Thoracic aorta (tissue), 2 donors: ENCODE results near the gene FLOT2. TPM values are rescaled to one million over a fixed set of nuclear protein-coding genes. Genes with fewer than 3 reads are reported as not detected.

ENCODE experiments used
- ATAC-seq: fragments of 150-250 bp; one replicate; pipeline ENCODE4 v1.8.0; 2017; ENCODE audit warnings: low read depth; ENCODE audit not compliant: insufficient number of reproducible peaks, low FRiP score
- DNase-seq: peaks from one replicate; pipeline ENCODE4 v3.0.0-alpha.2; 2020; ENCODE audit warnings: low spot score
- H3K27ac ChIP-seq, 2 donors: fragments of 200-600 bp; sonication (generic); 1 replicate in 1 of 2; 2 replicates in 1 of 2; pipeline ENCODE4 v1.5.1; 2016; ENCODE audit warnings: mild to moderate bottlenecking in 2 of 2, moderate library complexity in 2 of 2
- H3K27me3 ChIP-seq: fragments of 200-600 bp; sonication (generic); replicated peaks from 2 replicates; pipeline ENCODE4 v1.6.0; 2016; ENCODE audit warnings: mild to moderate bottlenecking; ENCODE audit not compliant: insufficient read depth
- H3K36me3 ChIP-seq: fragments of 200-600 bp; sonication (generic); one replicate; pipeline ENCODE4 v1.5.1; 2016
- H3K4me1 ChIP-seq, 2 donors: fragments of 200-600 bp; sonication (generic); 1 replicate in 1 of 2; 2 replicates in 1 of 2; pipeline versions ENCODE4 v1.5.1 to v1.6.0; 2016; ENCODE audit warnings: low read depth in 2 of 2, mild to moderate bottlenecking in 1 of 2; ENCODE audit not compliant: control insufficient read depth in 1 of 2
- H3K4me3 ChIP-seq: fragments of 200-600 bp; sonication (generic); 2 replicates; pipeline ENCODE4 v1.5.1; 2016; ENCODE audit warnings: mild to moderate bottlenecking
- H3K9me3 ChIP-seq: fragments of 200-600 bp; sonication (generic); 2 replicates; pipeline ENCODE4 v1.5.1; 2016
- CTCF ChIP-seq: fragments of 200-600 bp; sonication (generic); IDR thresholded peaks from one replicate; pipeline ENCODE4 v1.5.1; 2019; ENCODE audit warnings: antibody characterized with exemption
- total RNA-seq, 2 donors: library from RNA; depleted of rRNA; stranded (reverse); fragments of >200 nt; gene quantifications; one replicate each; pipeline versions ENCODE4 v1.1.0 to v1.2.3, GENCODE V29; 2016

FLOT2 gene
- total RNA-seq, 2 donors from 2014 or later, result 71.3 to 92.1 TPM

GRCh38 chr17:28942925-28943324, 45.4 kb upstream of the FLOT2 start:
- TF ChIP-seq CTCF, result no peak
- H3K4me3 ChIP-seq, result no peak overlapping the region
- no peaks in the 10 kb centered on the region for H3K9me3 ChIP-seq
- peaks cover 32 to 66% of the 10 kb centered on the region in 2 donors for H3K4me1 ChIP-seq
- H3K27ac ChIP-seq, result no peak overlapping the region
- H3K36me3 ChIP-seq, result no peaks in the 10 kb centered on the region
- no peak for DNase-seq
- no peaks in the 10 kb centered on the region for H3K27me3 ChIP-seq
- no peak for ATAC-seq

GRCh38 chr17:28941251-28941650, 43.7 kb upstream of the FLOT2 start:
- Histone ChIP-seq H3K27me3 (no peaks in the 10 kb centered on the region), H3K4me3 (no peak overlapping the region), H3K27ac (no peak overlapping the region), H3K4me1 (peaks cover 40 to 68% of the 10 kb centered on the region in 2 donors), H3K9me3 (no peaks in the 10 kb centered on the region), H3K36me3 (no peaks in the 10 kb centered on the region)
- no peak for ATAC-seq
- no peak for TF ChIP-seq CTCF
- no peak for DNase-seq

GRCh38 chr17:28940675-28941074, 43.1 kb upstream of the FLOT2 start:
- Histone ChIP-seq H3K36me3 (no peaks in the 10 kb centered on the region), H3K4me3 (no peak overlapping the region), H3K27ac (no peak overlapping the region), H3K27me3 (no peaks in the 10 kb centered on the region), H3K4me1 (peaks cover 44 to 68% of the 10 kb centered on the region in 2 donors), H3K9me3 (no peaks in the 10 kb centered on the region)
- no peak for TF ChIP-seq CTCF
- ATAC-seq (no peak), DNase-seq (no peak)

- Histone ChIP-seq H3K4me1 (peaks cover 44 to 66% of the 10 kb centered on the region in 2 donors), H3K9me3 (no peaks in the 10 kb centered on the region), H3K4me3 (no peak overlapping the region), H3K27me3 (no peaks in the 10 kb centered on the region), H3K36me3 (no peaks in the 10 kb centered on the region), H3K27ac (no peak overlapping the region)
- DNase-seq, result no peak
- ATAC-seq, result no peak
- no peak for TF ChIP-seq CTCF
Observed at GRCh38 chr17:28940142-28940541, 42.6 kb upstream of the FLOT2 start.

- no peaks in the 10 kb centered on the region for H3K27me3 ChIP-seq
- no peaks in the 10 kb centered on the region for H3K36me3 ChIP-seq
- H3K9me3 ChIP-seq, result no peaks in the 10 kb centered on the region
- TF ChIP-seq CTCF, result no peak
- H3K4me1 ChIP-seq, result peaks cover 35 to 57% of the 10 kb centered on the region in 2 donors
- H3K27ac ChIP-seq, result no peak overlapping the region
- ATAC-seq (no peak), DNase-seq (no peak)
- no peak overlapping the region for H3K4me3 ChIP-seq
Observed at GRCh38 chr17:28938552-28938951, 41.0 kb upstream of the FLOT2 start.
